ENCODE data around the gene PTPRA. TPM values are rescaled to one million over a fixed set of nuclear protein-coding genes. Genes with fewer than 3 reads are reported as not detected.

The PTPRA gene
- total RNA-seq, 1 experiment from 2014 or later: 47.2 TPM

- CTCF ChIA-PET: no interaction called here
- Mint-ChIP-seq H3K27me3 (ENCODE audit: low read depth) (no peaks in the 10 kb centered on the region), H3K9me3 (no peaks in the 10 kb centered on the region; the same call in 1 of the 2 replicates), H3K4me3 (no peak overlapping the region), H3K4me1 (peaks cover 7% of the 10 kb centered on the region), H3K36me3 (no peaks in the 10 kb centered on the region), H3K27ac (0 out of 2 replicates have a peak overlapping the region, but pooled peaks have one; percentile 15)
- DNase-seq (ENCODE audit: low spot score): no peak
- POLR2A ChIA-PET: interaction anchor here (0.7 kb wide), 1 partner anchor 716 kb away, joined by 3 read pairs; no protein-coding TSS in a partner anchor
- no peak for ATAC-seq
- TF ChIP-seq, protein P1, sequence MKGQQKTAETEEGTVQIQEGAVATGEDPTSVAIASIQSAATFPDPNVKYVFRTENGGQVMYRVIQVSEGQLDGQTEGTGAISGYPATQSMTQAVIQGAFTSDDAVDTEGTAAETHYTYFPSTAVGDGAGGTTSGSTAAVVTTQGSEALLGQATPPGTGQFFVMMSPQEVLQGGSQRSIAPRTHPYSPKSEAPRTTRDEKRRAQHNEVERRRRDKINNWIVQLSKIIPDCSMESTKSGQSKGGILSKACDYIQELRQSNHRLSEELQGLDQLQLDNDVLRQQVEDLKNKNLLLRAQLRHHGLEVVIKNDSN (CRISPR knock-in tag; IDR thresholded peaks at IDR 0.05): 0 out of 2 replicates have a peak, but pooled peaks have one; percentile 18
- no peak for TF ChIP-seq ATF6 (CRISPR knock-in tag; IDR thresholded peaks at IDR 0.05)
- TF ChIP-seq, protein P2, sequence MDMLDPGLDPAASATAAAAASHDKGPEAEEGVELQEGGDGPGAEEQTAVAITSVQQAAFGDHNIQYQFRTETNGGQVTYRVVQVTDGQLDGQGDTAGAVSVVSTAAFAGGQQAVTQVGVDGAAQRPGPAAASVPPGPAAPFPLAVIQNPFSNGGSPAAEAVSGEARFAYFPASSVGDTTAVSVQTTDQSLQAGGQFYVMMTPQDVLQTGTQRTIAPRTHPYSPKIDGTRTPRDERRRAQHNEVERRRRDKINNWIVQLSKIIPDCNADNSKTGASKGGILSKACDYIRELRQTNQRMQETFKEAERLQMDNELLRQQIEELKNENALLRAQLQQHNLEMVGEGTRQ (CRISPR knock-in tag; IDR thresholded peaks at IDR 0.05): peak; percentile 62
- no peak for TF ChIP-seq SMAD3 (CRISPR knock-in tag; IDR thresholded peaks at IDR 0.05; ENCODE audit: borderline replicate concordance)
- TF ChIP-seq TCF7 (CRISPR knock-in tag; IDR thresholded peaks at IDR 0.05; ENCODE audit: low read depth): no peak
Observed at GRCh38 chr20:2973574-2973973, 100.3 kb downstream of the PTPRA start.

DNA sequence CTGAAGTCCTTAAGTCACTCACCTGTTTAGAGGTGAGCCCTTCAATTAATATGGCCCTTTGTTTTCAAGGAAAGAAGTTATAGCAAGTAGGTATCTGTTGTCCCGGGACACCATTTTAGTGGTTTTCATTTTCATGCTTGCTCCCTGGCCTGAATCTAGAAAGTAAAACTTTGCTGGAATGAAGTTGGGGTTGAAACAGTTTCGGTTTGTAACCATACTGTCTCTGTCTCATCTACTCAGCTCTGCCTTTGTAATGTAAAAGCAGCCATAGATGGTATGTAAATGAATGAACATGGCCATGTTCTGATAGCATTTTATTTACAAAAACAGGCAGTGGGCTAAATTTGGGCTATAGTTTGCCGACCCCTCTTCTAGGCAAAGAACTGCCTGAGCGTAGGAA is 105.2 kb downstream of the PTPRA start:
- DNase-seq (ENCODE audit: low spot score) (no peak), ATAC-seq (no peak)
- ChIA-PET POLR2A (no interaction called here), CTCF (no interaction called here)
- H3K36me3 Mint-ChIP-seq: no peaks in the 10 kb centered on the region
- no peak overlapping the region; the same call in 1 of the 2 replicates for H3K27ac Mint-ChIP-seq
- H3K9me3 Mint-ChIP-seq: no peaks in the 10 kb centered on the region
- no peaks in the 10 kb centered on the region for H3K27me3 Mint-ChIP-seq (ENCODE audit: low read depth)
- TF ChIP-seq GABPB1 (CRISPR knock-in tag; IDR thresholded peaks at IDR 0.05): no peak
- TF ChIP-seq ZNF121 (CRISPR knock-in tag; IDR thresholded peaks at IDR 0.05): no peak
- no peak for TF ChIP-seq IRF2 (CRISPR knock-in tag; IDR thresholded peaks at IDR 0.05; ENCODE audit: borderline replicate concordance, low read depth)
- H3K4me3 Mint-ChIP-seq: no peak overlapping the region
- H3K4me1 Mint-ChIP-seq: peaks cover 8% of the 10 kb centered on the region

- H3K4me1 Mint-ChIP-seq: peaks cover 8% of the 10 kb centered on the region
- POLR2A ChIA-PET: no interaction called here
- H3K27me3 Mint-ChIP-seq (ENCODE audit: low read depth): no peaks in the 10 kb centered on the region
Observed at GRCh38 chr20:2981646-2982045, 108.4 kb downstream of the PTPRA start.

More at GRCh38 chr20:2981646-2982045, 108.4 kb downstream of the PTPRA start:
- H3K4me3 Mint-ChIP-seq: no peak overlapping the region
- CTCF ChIA-PET: interaction anchor here (0.8 kb wide), 1 partner anchor 116 kb away, joined by 3 read pairs; no protein-coding TSS in a partner anchor
- TF ChIP-seq ZNF219 (CRISPR knock-in tag; IDR thresholded peaks at IDR 0.05; ENCODE audit: borderline replicate concordance) (no peak), EMX1 (CRISPR knock-in tag; IDR thresholded peaks at IDR 0.05) (no peak), ATF1 (CRISPR knock-in tag; IDR thresholded peaks at IDR 0.05) (no peak), ZNF263 (CRISPR knock-in tag; IDR thresholded peaks at IDR 0.05; ENCODE audit: low read depth) (no peak), ZBTB21 (CRISPR knock-in tag; IDR thresholded peaks at IDR 0.05; ENCODE audit: borderline replicate concordance) (no peak), KAT7 (CRISPR knock-in tag; IDR thresholded peaks at IDR 0.05; ENCODE audit: borderline replicate concordance) (no peak), STAT6 (CRISPR knock-in tag; conservative IDR thresholded peaks at IDR 0.05; ENCODE audit: low read depth) (no peak)
- no peak overlapping the region for H3K27ac Mint-ChIP-seq
- H3K9me3 Mint-ChIP-seq: no peaks in the 10 kb centered on the region
- no peak for DNase-seq (ENCODE audit: low spot score)
- ATAC-seq: no peak
- peaks cover 3% of the 10 kb centered on the region; the same call in 1 of the 2 replicates for H3K36me3 Mint-ChIP-seq

Measured in WTC11 (cell line).